HG02870 (cell line): Measurements from ENCODE around the gene SGK2.
"Not testable (repeated sequence)": the region's sequence is repeated elsewhere in the genome, so short reads cannot be mapped to it uniquely, and the experiment has no call there.

Experiments used
- ATAC-seq: cut with Tn5 transposase; IDR thresholded peaks from one replicate; pipeline ENCODE4 v1.9.1; 2021; ENCODE audit warnings: mild to moderate bottlenecking, moderate library complexity; ENCODE audit not compliant: unreplicated experiment

SGK2 gene

GRCh38 chr20:43563429-43563828 is 4.6 kb downstream of the SGK2 start:
- ATAC-seq = no peak

- no peak for ATAC-seq
These were observed 5.2 kb downstream of the SGK2 start for GRCh38 chr20:43563991-43564390.

DNA sequence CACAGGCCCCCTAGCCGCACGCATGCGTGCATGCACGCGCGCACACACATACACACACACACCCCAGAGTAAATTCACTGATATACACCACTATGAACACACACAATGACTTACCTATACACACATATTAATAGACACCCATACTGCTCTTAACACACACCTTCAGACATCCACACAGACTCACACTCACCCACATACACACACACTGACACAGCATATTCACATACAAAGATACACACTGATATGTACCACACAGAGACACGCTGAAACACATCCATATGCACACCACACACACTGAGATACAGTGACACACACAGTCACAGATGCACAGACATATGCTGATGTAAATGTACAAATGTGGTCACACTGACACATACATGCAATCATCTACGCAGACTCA is 5.6 kb downstream of the SGK2 start:
- no peak for ATAC-seq

GRCh38 chr20:43564993-43565757 is 6.3 kb downstream of the SGK2 start:
- no peak for ATAC-seq

- no peak for ATAC-seq
These were observed 6.9 kb downstream of the SGK2 start for GRCh38 chr20:43565758-43566104.

DNA sequence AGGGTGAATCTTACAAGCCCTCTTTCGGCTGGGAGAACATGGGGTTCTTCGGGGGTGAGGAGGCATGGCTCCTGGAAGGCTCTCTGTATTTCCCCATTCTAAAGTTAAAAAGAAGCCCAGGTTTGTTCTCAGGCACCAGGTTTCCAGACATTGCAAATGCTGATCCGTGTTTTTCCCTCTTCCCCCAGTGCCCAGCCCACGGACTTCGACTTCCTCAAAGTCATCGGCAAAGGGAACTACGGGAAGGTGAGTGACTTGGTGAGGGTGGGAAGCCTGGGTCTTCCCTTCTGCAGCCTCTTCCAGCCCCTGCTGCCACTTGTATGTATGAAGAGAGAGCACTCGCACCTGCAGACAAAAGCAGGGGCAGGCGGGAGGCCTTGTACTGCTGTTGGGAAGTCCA is 8.7 kb downstream of the SGK2 start:
- ATAC-seq = no peak

DNA sequence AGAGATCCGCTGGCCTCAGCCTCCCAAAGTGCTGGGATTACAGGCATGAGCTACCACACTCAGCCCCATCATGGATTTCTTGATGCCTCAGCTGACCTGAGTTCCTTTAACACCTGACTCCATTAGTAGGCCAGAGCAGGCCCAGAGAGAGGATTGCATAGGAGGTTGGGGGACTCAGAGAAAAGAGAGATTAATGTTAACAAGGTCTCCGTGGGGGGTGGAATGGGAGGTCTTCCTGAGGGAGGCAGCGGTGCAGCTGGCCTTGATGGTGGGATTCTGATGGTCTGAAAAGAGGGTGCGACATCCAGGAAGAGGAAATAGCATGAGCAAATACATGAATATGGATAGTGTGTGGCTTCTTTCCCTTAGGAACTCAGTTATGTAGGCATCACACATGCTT is 9.9 kb downstream of the SGK2 start:
- no peak for ATAC-seq

GRCh38 chr20:43569282-43569681 is 10.5 kb downstream of the SGK2 start:
- no peak for ATAC-seq

GRCh38 chr20:43570496-43570895 is 11.7 kb downstream of the SGK2 start:
- ATAC-seq = no peak

- no peak for ATAC-seq
These were observed 12.5 kb downstream of the SGK2 start for GRCh38 chr20:43571310-43571709.

DNA sequence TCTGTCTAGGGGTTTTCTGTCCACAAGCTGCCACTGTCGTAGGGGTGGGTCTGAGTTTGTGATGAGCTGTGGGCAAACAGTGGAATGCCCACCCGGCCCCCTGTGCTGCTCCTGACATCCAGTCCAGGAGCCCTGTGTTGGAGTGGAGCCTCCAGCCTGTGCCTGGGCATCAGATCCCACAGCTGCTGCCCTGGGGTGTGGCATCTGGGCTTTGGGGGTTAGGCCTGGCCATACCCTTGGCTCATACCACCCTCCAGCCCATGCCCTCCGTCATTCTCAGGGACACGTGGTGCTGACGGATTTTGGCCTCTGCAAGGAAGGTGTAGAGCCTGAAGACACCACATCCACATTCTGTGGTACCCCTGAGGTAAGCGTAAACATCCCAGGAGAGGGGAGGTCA is 12.9 kb downstream of the SGK2 start:
- no peak for ATAC-seq

DNA sequence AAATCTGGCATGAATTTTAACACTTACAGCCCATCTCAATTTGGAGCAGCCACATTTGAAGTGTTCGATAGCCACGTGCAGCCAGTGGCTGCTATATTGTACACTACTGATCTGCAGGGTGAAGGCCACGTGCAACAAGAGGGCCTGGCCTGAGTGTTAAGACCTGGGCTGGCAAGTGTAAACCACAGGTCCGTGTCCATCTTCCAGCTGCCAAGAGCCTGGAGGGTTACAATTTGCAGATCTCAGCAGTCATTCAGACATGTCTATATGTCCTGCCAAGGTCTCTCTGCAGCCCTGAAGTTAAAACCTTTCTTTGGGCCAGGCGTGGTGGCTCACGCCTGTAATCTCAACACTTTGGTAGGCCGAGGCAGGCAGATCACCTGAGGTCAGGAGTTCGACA is 14.1 kb downstream of the SGK2 start:
- no peak for ATAC-seq

- ATAC-seq = no peak
These were observed 17.3 kb downstream of the SGK2 start for GRCh38 chr20:43576108-43576507.

- ATAC-seq = no peak
These were observed 21.3 kb downstream of the SGK2 start for GRCh38 chr20:43579861-43580793.

- ATAC-seq = no peak
These were observed 24.5 kb downstream of the SGK2 start for GRCh38 chr20:43583133-43583864.

GRCh38 chr20:43583982-43584432 is 25.2 kb downstream of the SGK2 start:
- no peak for ATAC-seq

GRCh38 chr20:43584448-43585136 is 25.8 kb downstream of the SGK2 start:
- ATAC-seq = no peak

DNA sequence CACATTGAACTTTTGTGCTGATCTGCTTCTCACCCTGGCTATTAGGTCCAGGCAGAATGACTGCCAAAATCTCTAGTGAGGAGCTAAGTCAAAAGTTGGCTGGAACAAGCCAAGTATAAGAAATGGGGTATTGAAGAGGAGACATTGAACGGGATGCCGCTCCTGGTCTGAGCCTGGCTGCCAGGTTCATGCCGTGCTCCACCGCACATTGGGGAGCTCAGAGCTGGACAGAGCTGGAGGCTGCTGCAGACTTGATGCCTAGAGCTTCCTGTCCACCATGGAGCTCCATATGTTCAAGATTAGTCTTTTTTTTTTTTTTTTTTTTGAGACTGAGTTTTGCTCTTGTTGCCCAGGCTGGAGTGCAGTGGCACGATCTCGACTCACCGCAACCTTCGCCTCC is 27.8 kb downstream of the SGK2 start:
- ATAC-seq = no peak

- not testable (repeated sequence) for ATAC-seq
These were observed 29.7 kb downstream of the SGK2 start for GRCh38 chr20:43588526-43588925.

- no peak for ATAC-seq
These were observed 31.2 kb downstream of the SGK2 start for GRCh38 chr20:43590036-43590391.
